ENCODE data around the gene FGF6. TPM values are rescaled to one million over a fixed set of nuclear protein-coding genes. Genes with fewer than 3 reads are reported as not detected.

Gene FGF6
- total and polyA plus RNA-seq, 2 of the 13 experiments (the other 11 are each of a cell fraction or from before 2014, with no cell fraction given): not detected

GRCh38 chr12:4434301-4434700 lies 11.3 kb downstream of the FGF6 start:
- POLR2A ChIA-PET: no interaction called here
- H3K79me2 ChIP-seq (ENCODE audit: insufficient read depth, low read length): no peaks in the 10 kb centered on the region
- H3K9me3 ChIP-seq (ENCODE audit: low read length): no peaks in the 10 kb centered on the region
- FAIRE-seq: no peak
- no peak overlapping the region for H2AFZ ChIP-seq (ENCODE audit: low read length)
- no peak overlapping the region for H3K4me2 ChIP-seq (ENCODE audit: low read depth, low read length)
- WGBS (ENCODE audit: low lambda C conversion rate): 20% methylated on average over 4 of the region's 4 CpGs
- DNase-seq (ENCODE audit: low spot score): no peak
- intact Hi-C loops (cut with micrococcal nuclease; ENCODE audit: unreplicated experiment) (no loop called here), in situ Hi-C loops (cut with HindIII; ENCODE audit: extremely low pct_ligation_motif_present, low pct_unique_long_range_greater_than_20kb) (no loop called here)
- no peak overlapping the region for H3K9ac ChIP-seq (ENCODE audit: insufficient read depth, low read depth, low read length)
- no peak overlapping the region for H3K4me3 ChIP-seq (replicated peaks in 1 of 3; ENCODE audit: insufficient read depth in 1 of 3, low read depth in 2 of 3, low read length in 3 of 3)
- CTCF ChIA-PET (ENCODE audit: low intra/inter-chr PET ratio, low total read pairs): no interaction called here
- TF ChIP-seq ZMYM4 (CRISPR knock-in tag; IDR thresholded peaks at IDR 0.05) (no peak), ZSCAN21 (CRISPR knock-in tag; IDR thresholded peaks at IDR 0.05; ENCODE audit: borderline replicate concordance) (no peak), SMARCC2 (IDR thresholded peaks at IDR 0.05) (no peak), ZNF432 (CRISPR knock-in tag; IDR thresholded peaks at IDR 0.05; ENCODE audit: borderline replicate concordance) (no peak), ZSCAN22 (CRISPR knock-in tag; IDR thresholded peaks at IDR 0.05) (no peak), BATF2 (CRISPR knock-in tag; IDR thresholded peaks at IDR 0.05) (no peak), ZNF30 (CRISPR knock-in tag; IDR thresholded peaks at IDR 0.05) (no peak), RFXAP (CRISPR knock-in tag; IDR thresholded peaks at IDR 0.05; ENCODE audit: borderline replicate concordance) (no peak), TFDP1 (CRISPR knock-in tag; IDR thresholded peaks at IDR 0.05; ENCODE audit: borderline replicate concordance) (no peak), TBX2 (CRISPR knock-in tag; IDR thresholded peaks at IDR 0.05; ENCODE audit: borderline replicate concordance) (no peak), NFE2L1 (CRISPR knock-in tag; IDR thresholded peaks at IDR 0.05; ENCODE audit: borderline replicate concordance) (no peak), YEATS2 (CRISPR knock-in tag; IDR thresholded peaks at IDR 0.05; ENCODE audit: borderline replicate concordance) (no peak), U2AF1 (optimal IDR thresholded peaks at IDR 0.05; ENCODE audit: low read depth, low read length) (no peak), AHDC1 (CRISPR knock-in tag; IDR thresholded peaks at IDR 0.05; ENCODE audit: borderline replicate concordance) (no peak), HNF4G (IDR thresholded peaks at IDR 0.05; ENCODE audit: borderline replicate concordance, low read depth, low read length) (no peak), HNF4G (CRISPR knock-in tag; IDR thresholded peaks at IDR 0.05; ENCODE audit: borderline replicate concordance, low read depth) (no peak), MTA3 (CRISPR knock-in tag; IDR thresholded peaks at IDR 0.05) (no peak), SNRNP70 (IDR thresholded peaks at IDR 0.05; ENCODE audit: low read depth, low read length) (no peak)
- H3K27ac ChIP-seq (ENCODE audit: extremely low read length, insufficient read depth, low read length): no peak overlapping the region
- no peak for ATAC-seq
- no peaks in the 10 kb centered on the region for H4K20me1 ChIP-seq (ENCODE audit: insufficient read depth, low read length)
- H3K4me1 ChIP-seq (ENCODE audit: insufficient read depth, low read length): no peaks in the 10 kb centered on the region
- H3K27me3 ChIP-seq (ENCODE audit: control insufficient read depth in 1 of 2, insufficient read depth in 2 of 2, low read length in 2 of 2): peaks cover 2 to 44% of the 10 kb centered on the region in 2 experiments; a peak in 4 of 5 replicates
- no TSS peak for BruUV-seq (replicated peaks)
- no peaks in the 10 kb centered on the region for H3K36me3 ChIP-seq (replicated peaks in 1 of 2; ENCODE audit: control insufficient read depth in 1 of 2, insufficient read depth in 2 of 2, low read length in 2 of 2)
